ENCODE measurements around the gene WDFY2. TPM values are rescaled to one million over a fixed set of nuclear protein-coding genes. Genes with fewer than 3 reads are reported as not detected.

The WDFY2 gene
- total and polyA plus RNA-seq, 4 donors: 4.6 to 27.3 (median 10.9) TPM

- peak overlapping the region in 1 of 2 donors; percentile 50 for H3K27ac ChIP-seq (ENCODE audit: low read depth in 1 of 2, low read length in 1 of 2)
- ATAC-seq (ENCODE audit: insufficient read depth, low FRiP score) (no peak), DNase-seq (no peak)
- no peaks in the 10 kb centered on the region for H3K9me3 ChIP-seq (ENCODE audit: control insufficient read depth in 4 of 4, insufficient read depth in 3 of 4, low read length in 3 of 4)
- no peaks in the 10 kb centered on the region for H3K27me3 ChIP-seq (ENCODE audit: control insufficient read depth in 3 of 3, insufficient read depth in 3 of 3, low read length in 2 of 3)
- no peak overlapping the region for H3K9ac ChIP-seq (ENCODE audit: insufficient read depth in 1 of 2, low read length in 2 of 2)
- H3K36me3 ChIP-seq (ENCODE audit: control insufficient read depth in 4 of 4, insufficient read depth in 4 of 4, low read length in 4 of 4): peaks cover 0 to 5% (median 3%) of the 10 kb centered on the region in 4 donors
- H3K4me1 ChIP-seq (ENCODE audit: control insufficient read depth in 5 of 5, insufficient read depth in 5 of 5, low read length in 5 of 5): peaks cover 0 to 41% (median 14%) of the 10 kb centered on the region in 5 donors
- no peak for TF ChIP-seq CTCF (IDR thresholded peaks at IDR 0.05; ENCODE audit: control extremely low read depth, extremely low read depth)
- no peak overlapping the region for H3K4me3 ChIP-seq
Observed at GRCh38 chr13:51724721-51725120, 140.5 kb downstream of the WDFY2 start.

GRCh38 chr13:51726446-51727193, 142.4 kb downstream of the WDFY2 start:
- Histone ChIP-seq H3K27ac (ENCODE audit: low read depth in 1 of 2, low read length in 1 of 2) (no peak overlapping the region), H3K36me3 (ENCODE audit: control insufficient read depth in 4 of 4, insufficient read depth in 4 of 4, low read length in 4 of 4) (peaks cover 0 to 7% (median 3%) of the 10 kb centered on the region in 4 donors), H3K4me1 (ENCODE audit: control insufficient read depth in 5 of 5, insufficient read depth in 5 of 5, low read length in 5 of 5) (peaks cover 5 to 51% (median 10%) of the 10 kb centered on the region in 5 donors), H3K9ac (ENCODE audit: insufficient read depth in 1 of 2, low read length in 2 of 2) (peak overlapping the region in 1 of 2 donors; percentile 77), H3K4me3 (no peak overlapping the region), H3K27me3 (ENCODE audit: control insufficient read depth in 3 of 3, insufficient read depth in 3 of 3, low read length in 2 of 3) (no peaks in the 10 kb centered on the region), H3K9me3 (ENCODE audit: control insufficient read depth in 4 of 4, insufficient read depth in 3 of 4, low read length in 3 of 4) (no peaks in the 10 kb centered on the region)
- ATAC-seq (ENCODE audit: insufficient read depth, low FRiP score): no peak
- 60 to 89% methylated on average over 3 of the region's 3 CpGs for WGBS, 2 donors
- DNase-seq: peak; percentile 30 to 95 (median 94)
- TF ChIP-seq CTCF (IDR thresholded peaks at IDR 0.05; ENCODE audit: control extremely low read depth, extremely low read depth): no peak

GRCh38 chr13:51727634-51728274, 143.5 kb downstream of the WDFY2 start:
- H3K27me3 ChIP-seq (ENCODE audit: control insufficient read depth in 3 of 3, insufficient read depth in 3 of 3, low read length in 2 of 3): no peaks in the 10 kb centered on the region
- 82 to 84% methylated on average over 8 of the region's 8 CpGs for WGBS, 2 donors
- H3K4me3 ChIP-seq: no peak overlapping the region
- H3K4me1 ChIP-seq (ENCODE audit: control insufficient read depth in 5 of 5, insufficient read depth in 5 of 5, low read length in 5 of 5): peaks cover 5 to 49% (median 10%) of the 10 kb centered on the region in 5 donors
- H3K36me3 ChIP-seq (ENCODE audit: control insufficient read depth in 4 of 4, insufficient read depth in 4 of 4, low read length in 4 of 4): peaks cover 0 to 7% (median 3%) of the 10 kb centered on the region in 4 donors
- H3K9me3 ChIP-seq (ENCODE audit: control insufficient read depth in 4 of 4, insufficient read depth in 3 of 4, low read length in 3 of 4): no peaks in the 10 kb centered on the region
- H3K27ac ChIP-seq (ENCODE audit: low read depth in 1 of 2, low read length in 1 of 2): no peak overlapping the region
- no peak for ATAC-seq (ENCODE audit: insufficient read depth, low FRiP score)
- no peak for TF ChIP-seq CTCF (IDR thresholded peaks at IDR 0.05; ENCODE audit: control extremely low read depth, extremely low read depth)
- H3K9ac ChIP-seq (ENCODE audit: insufficient read depth in 1 of 2, low read length in 2 of 2): no peak overlapping the region
- no peak for DNase-seq

All from lung (tissue), 12 donors.